B cell (primary cell): Measurements from ENCODE around the gene GPRC5B. TPM values are rescaled to one million over a fixed set of nuclear protein-coding genes. Genes with fewer than 3 reads are reported as not detected.

Source experiments
- ATAC-seq: fragments of 200-7000 bp; cut with Tn5 transposase; one replicate; pipeline ENCODE4 v1.10.0; 2021; ENCODE audit warnings: low read depth, mild to moderate bottlenecking, moderate number of reproducible peaks, moderate library complexity
- CTCF ChIA-PET: fragments of 350-600 bp; sonication (Branson Sonifier 250); formaldehyde crosslinking; loops from one replicate; lab custom pipeline; 2021; ENCODE audit warnings: antibody characterized with exemption, inconsistent platforms; lab: Charles Lee
- POLR2A ChIA-PET: fragments of 350-600 bp; sonication (Branson Sonifier 250); formaldehyde crosslinking; loops from one replicate; lab custom pipeline; 2021; ENCODE audit warnings: antibody characterized with exemption; lab: Charles Lee
- DNase-seq: peaks from one replicate; pipeline ENCODE4 v3.0.0; 2013
- H2AFZ ChIP-seq: 2 replicates; pipeline ENCODE4 v1.6.1; 2012; ENCODE audit warnings: mild to moderate bottlenecking, low read depth, low read length; ENCODE audit not compliant: insufficient read depth, poor library complexity, severe bottlenecking
- H3K27ac ChIP-seq, 2 donors: 1 replicate in 1 of 2; 2 replicates in 1 of 2; pipeline ENCODE4 v1.5.1; 2012 to 2013; ENCODE audit warnings: low read length in 2 of 2, mild to moderate bottlenecking in 2 of 2, moderate library complexity in 1 of 2
- H3K27me3 ChIP-seq, 4 experiments: fragments of 200-600 bp in 1 of 4; sonication (generic) in 1 of 4; replicated peaks in 1 of 4; 1 replicate in 2 of 4; 2 replicates in 2 of 4; pipeline versions ENCODE4 v1.6.1 to v1.7.0; 2013 to 2016; ENCODE audit warnings: low read length in 3 of 4, mild to moderate bottlenecking in 2 of 4, mixed read lengths in 1 of 4, moderate library complexity in 1 of 4; ENCODE audit not compliant: insufficient read depth in 4 of 4, control insufficient read depth in 3 of 4; ENCODE audit errors: control extremely low read depth in 1 of 4
- H3K36me3 ChIP-seq, 2 experiments: replicated peaks in 1 of 2; 1 replicate in 1 of 2; 2 replicates in 1 of 2; pipeline versions ENCODE4 v1.6.1 to v1.7.1; 2013; ENCODE audit warnings: low read length in 1 of 2; ENCODE audit not compliant: insufficient read depth in 2 of 2, control insufficient read depth in 1 of 2; ENCODE audit errors: control extremely low read depth in 1 of 2, extremely low read depth in 1 of 2
- H3K4me1 ChIP-seq, 2 donors: fragments of 200-600 bp in 1 of 2; sonication (generic) in 1 of 2; 1 replicate in 1 of 2; 2 replicates in 1 of 2; pipeline versions ENCODE4 v1.5.1 to v1.6.1; 2013 to 2017; ENCODE audit warnings: low read length in 2 of 2; ENCODE audit not compliant: control insufficient read depth in 2 of 2, insufficient read depth in 2 of 2
- H3K4me2 ChIP-seq: replicated peaks from 2 replicates; pipeline ENCODE3; 2012; ENCODE audit warnings: mild to moderate bottlenecking, low read depth, low read length; ENCODE audit not compliant: poor library complexity, severe bottlenecking
- H3K4me3 ChIP-seq, 5 experiments: fragments of 200-600 bp in 1 of 5; sonication (generic) in 1 of 5; 1 replicate in 3 of 5; 2 replicates in 2 of 5; pipeline versions ENCODE4 v1.5.1 to v1.7.0; 2011 to 2016; ENCODE audit warnings: low read length in 4 of 5, mild to moderate bottlenecking in 4 of 5, low read depth in 2 of 5, control low read depth in 1 of 5, moderate library complexity in 1 of 5; ENCODE audit not compliant: insufficient read depth in 1 of 5; ENCODE audit errors: control extremely low read depth in 1 of 5, extremely low read depth in 1 of 5
- H3K79me2 ChIP-seq: fragments of 200-600 bp; sonication (generic); one replicate; pipeline ENCODE4 v1.6.0; 2016; ENCODE audit warnings: low read length; ENCODE audit not compliant: control insufficient read depth, insufficient read depth
- H3K9ac ChIP-seq: fragments of 200-600 bp; sonication (generic); 2 replicates; pipeline ENCODE4 v1.6.1; 2017; ENCODE audit warnings: mild to moderate bottlenecking, low read length, moderate library complexity
- H3K9me3 ChIP-seq, 3 donors: one replicate each; pipeline versions ENCODE4 v1.6.1 to v1.7.1; 2013; ENCODE audit warnings: low read length in 2 of 3; ENCODE audit not compliant: control insufficient read depth in 2 of 3, insufficient read depth in 1 of 3; ENCODE audit errors: control extremely low read depth in 1 of 3
- H4K20me1 ChIP-seq: 2 replicates; pipeline ENCODE4 v1.6.0; 2012; ENCODE audit warnings: mild to moderate bottlenecking, low read length; ENCODE audit not compliant: insufficient read depth, control insufficient read depth, poor library complexity, severe bottlenecking
- H3K27ac Mint-ChIP-seq: one replicate; pipeline ENCODE4 v1.8.0; 2021; ENCODE audit warnings: mixed read lengths
- H3K27me3 Mint-ChIP-seq: one replicate; pipeline ENCODE4 v1.8.0; 2021; ENCODE audit warnings: mixed read lengths
- H3K4me1 Mint-ChIP-seq: one replicate; pipeline ENCODE4 v1.8.0; 2021; ENCODE audit warnings: mixed read lengths
- H3K4me3 Mint-ChIP-seq: one replicate; pipeline ENCODE4 v1.8.0; 2021; ENCODE audit warnings: mixed read lengths
- H3K9me3 Mint-ChIP-seq: one replicate; pipeline ENCODE4 v1.8.0; 2022; ENCODE audit warnings: mixed read lengths; ENCODE audit not compliant: insufficient read depth
- EZH2 ChIP-seq: IDR thresholded peaks from 2 replicates; pipeline ENCODE4 v1.6.1; 2012; ENCODE audit warnings: borderline replicate concordance, low read depth, mild to moderate bottlenecking, moderate library complexity, low read length; ENCODE audit not compliant: insufficient read depth, poor library complexity, severe bottlenecking
- whole genome bisulfite sequencing: methylation state at CpG from one replicate; pipeline ENCODE4 v1.1.5; 2013; ENCODE audit warnings: missing lambda C conversion rate; ENCODE audit not compliant: insufficient coverage; 5-methylcytosine and 5-hydroxymethylcytosine counted together
- intact Hi-C: fragments of 100-400 bp; cut with micrococcal nuclease; formaldehyde crosslinking; loops from one replicate; pipeline ENCODE4 v1.10.0; 2022
- polyA plus RNA-seq: library from polyadenylated mRNA; depleted of rRNA; stranded (reverse); fragments of >200 nt; gene quantifications from 2 replicates; pipeline ENCODE4 v1.2.3, GENCODE V29; 2012
- total RNA-seq, 2 donors: library from RNA; stranded (reverse); fragments of 120-200 nt in 1 of 2; gene quantifications; 1 replicate in 1 of 2; 2 replicates in 1 of 2; pipeline versions ENCODE4 v1.2.3 to v1.2.4, GENCODE V29; 2013 to 2022
- TF ChIP-seq, protein P1 (sequence below): fragments of 200-600 bp; IDR thresholded peaks from one replicate; pipeline ENCODE4 v1.8.0; 2022; ENCODE audit warnings: antibody characterized with exemption, mild to moderate bottlenecking

GPRC5B gene
- total and polyA plus RNA-seq, 2 donors (not counting 1 experiment from before 2014, with no cell fraction given), result not detected

GRCh38 chr16:19914877-19915276, 30.2 kb upstream of the GPRC5B start:
- ATAC-seq (no peak), DNase-seq (no peak)
- TF ChIP-seq EZH2, result no peak
- TF ChIP-seq, protein P1, sequence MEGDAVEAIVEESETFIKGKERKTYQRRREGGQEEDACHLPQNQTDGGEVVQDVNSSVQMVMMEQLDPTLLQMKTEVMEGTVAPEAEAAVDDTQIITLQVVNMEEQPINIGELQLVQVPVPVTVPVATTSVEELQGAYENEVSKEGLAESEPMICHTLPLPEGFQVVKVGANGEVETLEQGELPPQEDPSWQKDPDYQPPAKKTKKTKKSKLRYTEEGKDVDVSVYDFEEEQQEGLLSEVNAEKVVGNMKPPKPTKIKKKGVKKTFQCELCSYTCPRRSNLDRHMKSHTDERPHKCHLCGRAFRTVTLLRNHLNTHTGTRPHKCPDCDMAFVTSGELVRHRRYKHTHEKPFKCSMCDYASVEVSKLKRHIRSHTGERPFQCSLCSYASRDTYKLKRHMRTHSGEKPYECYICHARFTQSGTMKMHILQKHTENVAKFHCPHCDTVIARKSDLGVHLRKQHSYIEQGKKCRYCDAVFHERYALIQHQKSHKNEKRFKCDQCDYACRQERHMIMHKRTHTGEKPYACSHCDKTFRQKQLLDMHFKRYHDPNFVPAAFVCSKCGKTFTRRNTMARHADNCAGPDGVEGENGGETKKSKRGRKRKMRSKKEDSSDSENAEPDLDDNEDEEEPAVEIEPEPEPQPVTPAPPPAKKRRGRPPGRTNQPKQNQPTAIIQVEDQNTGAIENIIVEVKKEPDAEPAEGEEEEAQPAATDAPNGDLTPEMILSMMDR, result no peak
- WGBS, result 93% methylated on average over 3 of the region's 7 CpGs
- Mint-ChIP-seq H3K4me3 (no peak overlapping the region), H3K4me1 (no peaks in the 10 kb centered on the region), H3K27me3 (peaks cover 10% of the 10 kb centered on the region), H3K27ac (no peak overlapping the region), H3K9me3 (no peaks in the 10 kb centered on the region)
- H3K9ac ChIP-seq, result no peak overlapping the region
- no peak overlapping the region for H3K4me3 ChIP-seq
- no peaks in the 10 kb centered on the region for H3K36me3 ChIP-seq
- no peak overlapping the region for H2AFZ ChIP-seq
- H3K27me3 ChIP-seq, result no peaks in the 10 kb centered on the region
- CTCF ChIA-PET, result no interaction called here
- no peak overlapping the region for H3K27ac ChIP-seq
- H3K9me3 ChIP-seq, result peaks cover 0 to 10% (median 3%) of the 10 kb centered on the region in 3 donors
- H4K20me1 ChIP-seq, result no peaks in the 10 kb centered on the region
- no peaks in the 10 kb centered on the region for H3K79me2 ChIP-seq
- no peaks in the 10 kb centered on the region for H3K4me1 ChIP-seq
- H3K4me2 ChIP-seq, result no peak overlapping the region
- intact Hi-C loops, result no loop called here
- POLR2A ChIA-PET, result no interaction called here

- CTCF ChIA-PET, result no interaction called here
- no peak overlapping the region for H2AFZ ChIP-seq
- no peak overlapping the region for H3K27ac Mint-ChIP-seq
These were observed 28.6 kb upstream of the GPRC5B start for GRCh38 chr16:19913340-19913645.

More at GRCh38 chr16:19913340-19913645, 28.6 kb upstream of the GPRC5B start:
- H3K9me3 ChIP-seq, result peaks cover 0 to 10% (median 3%) of the 10 kb centered on the region in 3 donors
- ATAC-seq (no peak), DNase-seq (no peak)
- WGBS, result no CpG with 5 or more reads among the region's 2 CpGs
- H3K4me1 ChIP-seq, result no peaks in the 10 kb centered on the region
- H3K27ac ChIP-seq, result no peak overlapping the region
- POLR2A ChIA-PET, result no interaction called here
- Mint-ChIP-seq H3K4me3 (no peak overlapping the region), H3K27me3 (peaks cover 12% of the 10 kb centered on the region), H3K4me1 (no peaks in the 10 kb centered on the region), H3K9me3 (no peaks in the 10 kb centered on the region)
- H3K4me2 ChIP-seq, result no peak overlapping the region
- TF ChIP-seq, protein P1, result no peak
- no peak for TF ChIP-seq EZH2
- no peaks in the 10 kb centered on the region for H3K36me3 ChIP-seq
- peaks cover 0 to 1% (median 0%) of the 10 kb centered on the region in 4 experiments for H3K27me3 ChIP-seq
- H3K4me3 ChIP-seq, result no peak overlapping the region
- H4K20me1 ChIP-seq, result no peaks in the 10 kb centered on the region
- intact Hi-C loops, result no loop called here
- no peaks in the 10 kb centered on the region for H3K79me2 ChIP-seq
- H3K9ac ChIP-seq, result no peak overlapping the region
